Large intestine (tissue), 3 donors: ENCODE measurements around the gene SNX24. TPM values are rescaled to one million over a fixed set of nuclear protein-coding genes. Genes with fewer than 3 reads are reported as not detected.

Experiments used
- DNase-seq, 2 donors: peaks; one replicate each; pipeline versions ENCODE4 v3.0.0 to v3.0.0-alpha.2; 2013
- H3K27ac ChIP-seq: one replicate; pipeline ENCODE4 v1.5.1; 2013; ENCODE audit warnings: low read length
- H3K27me3 ChIP-seq: 2 replicates; pipeline ENCODE4 v1.6.1; 2013; ENCODE audit warnings: low read length; ENCODE audit not compliant: control insufficient read depth, insufficient read depth
- H3K36me3 ChIP-seq: 2 replicates; pipeline ENCODE4 v1.6.1; 2013; ENCODE audit warnings: low read length; ENCODE audit not compliant: control insufficient read depth, insufficient read depth
- H3K4me1 ChIP-seq: one replicate; pipeline ENCODE4 v1.6.1; 2013; ENCODE audit warnings: low read length; ENCODE audit not compliant: control insufficient read depth, insufficient read depth
- H3K4me3 ChIP-seq: one replicate; pipeline ENCODE4 v1.5.1; 2013; ENCODE audit warnings: low read length
- H3K9me3 ChIP-seq: one replicate; pipeline ENCODE4 v1.6.1; 2013; ENCODE audit warnings: mild to moderate bottlenecking, low read depth, low read length, moderate library complexity; ENCODE audit not compliant: control insufficient read depth
- WGBS: methylation state at CpG from one replicate; pipeline ENCODE4 v1.1.5; 2013; ENCODE audit warnings: low lambda C conversion rate; ENCODE audit not compliant: insufficient coverage; 5-methylcytosine and 5-hydroxymethylcytosine counted together
- polyA plus RNA-seq: library from polyadenylated mRNA; unstranded; fragments of 120-200 nt; gene quantifications from one replicate; pipeline ENCODE4 v1.2.1, GENCODE V29; 2013

Gene SNX24
- polyA plus RNA-seq, 1 donor = 28.4 TPM

DNA sequence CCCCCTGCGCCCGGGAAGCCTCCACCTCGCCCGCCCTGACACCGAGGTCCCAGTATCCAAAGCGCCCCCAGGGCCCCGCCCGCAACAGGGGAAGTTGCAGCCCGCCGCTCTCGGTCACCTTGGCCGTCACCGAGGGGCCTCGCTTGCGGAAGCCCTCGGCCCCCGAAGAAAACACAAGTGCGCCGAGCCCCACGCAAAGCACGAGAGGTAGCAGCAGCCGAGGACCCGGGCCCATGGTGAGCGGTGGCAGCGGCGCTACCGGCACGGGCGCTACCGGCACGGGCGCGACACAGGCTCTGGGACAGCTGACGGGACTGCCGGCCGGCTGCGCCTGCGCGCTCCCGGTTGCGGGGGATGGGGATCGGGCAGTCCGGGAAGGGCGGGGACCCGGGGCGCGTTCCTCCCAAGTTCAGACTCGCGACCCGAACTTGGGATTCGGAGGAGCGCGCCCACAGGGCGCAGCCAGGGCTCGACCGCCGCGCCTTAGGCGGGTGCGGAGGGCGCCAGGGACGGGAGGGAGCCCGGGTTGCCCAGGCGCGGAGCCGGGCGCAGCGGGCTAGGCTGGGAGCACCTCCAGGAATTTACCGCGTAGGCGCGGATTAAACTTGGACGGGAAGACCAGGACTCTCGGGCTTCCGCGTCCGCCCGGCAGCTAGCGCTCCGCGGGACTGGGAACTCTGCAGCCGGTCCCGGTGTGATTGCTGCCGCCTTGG lies 191.1 kb downstream of the SNX24 start, which contains the start of gene PPIC:
Gene PPIC, minus strand, starts transcription at position 335 of the 713 bp plus-strand sequence. Its CDS starts 100 bp downstream, at position 235.
- Histone ChIP-seq H3K4me3 (peak within 1 kb of the TSS; percentile 76), H3K36me3 (no peaks in the 10 kb centered on the region), H3K4me1 (no peaks in the 10 kb centered on the region), H3K27me3 (peaks cover 24% of the 10 kb centered on the region), H3K27ac (peak within 1 kb of the TSS; percentile 66), H3K9me3 (peaks cover 4% of the 10 kb centered on the region)
- no CpG with 5 or more reads among the region's 84 CpGs for WGBS
- DNase-seq = peak; percentile 70 to 89

DNA sequence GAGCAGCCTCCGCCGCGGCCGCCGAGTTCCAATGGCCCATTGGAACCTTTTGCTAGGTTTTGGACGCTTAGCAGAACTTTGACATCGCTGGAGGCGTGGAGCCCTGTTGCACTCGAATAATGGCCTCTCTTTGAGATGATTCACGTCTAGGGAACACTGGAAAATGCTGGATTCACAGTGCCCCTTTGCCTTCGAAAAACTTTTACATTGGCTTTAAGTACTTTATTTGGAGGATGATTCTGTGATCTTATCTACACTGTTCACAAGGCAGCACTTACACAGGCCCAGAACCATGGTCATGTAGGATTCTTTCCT lies 191.6 kb downstream of the SNX24 start:
- no CpG with 5 or more reads among the region's 11 CpGs for WGBS
- Histone ChIP-seq H3K27ac (peak overlapping the region; percentile 66), H3K4me1 (no peaks in the 10 kb centered on the region), H3K4me3 (peak overlapping the region; percentile 76), H3K36me3 (no peaks in the 10 kb centered on the region), H3K27me3 (peaks cover 24% of the 10 kb centered on the region), H3K9me3 (peaks cover 4% of the 10 kb centered on the region)
- no peak for DNase-seq

- Histone ChIP-seq H3K9me3 (peaks cover 4% of the 10 kb centered on the region), H3K27ac (no peak overlapping the region), H3K4me3 (no peak overlapping the region), H3K4me1 (no peaks in the 10 kb centered on the region), H3K27me3 (peaks cover 27% of the 10 kb centered on the region), H3K36me3 (no peaks in the 10 kb centered on the region)
- no peak for DNase-seq
Measured at GRCh38 chr5:123039673-123040072, 194.3 kb downstream of the SNX24 start.

- no peak for DNase-seq
- Histone ChIP-seq H3K27me3 (peaks cover 13% of the 10 kb centered on the region), H3K27ac (no peak overlapping the region), H3K4me1 (no peaks in the 10 kb centered on the region), H3K36me3 (no peaks in the 10 kb centered on the region), H3K4me3 (no peak overlapping the region), H3K9me3 (no peaks in the 10 kb centered on the region)
- 24% methylated on average over 5 of the region's 7 CpGs for WGBS
Measured at GRCh38 chr5:123044926-123045617, 199.7 kb downstream of the SNX24 start.

DNA sequence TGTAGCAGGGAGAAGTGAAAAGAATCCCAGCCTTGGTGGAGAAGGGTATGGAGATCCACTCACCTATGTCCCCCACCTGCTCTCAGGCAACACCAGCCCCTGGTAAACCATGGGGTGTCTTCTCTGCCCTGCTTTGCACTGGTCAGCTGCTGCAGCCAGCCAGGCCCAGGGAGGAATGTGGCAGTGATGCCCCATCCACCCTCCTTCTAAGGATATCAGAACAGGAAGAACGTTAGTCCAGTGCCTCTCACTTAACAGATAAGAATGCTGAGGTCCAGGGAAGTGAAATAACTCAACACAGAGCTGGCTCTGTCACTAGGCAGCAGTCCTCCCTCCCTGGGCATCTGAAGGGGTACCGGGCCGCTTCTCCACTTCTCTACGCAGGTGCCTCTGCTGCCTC lies 200.8 kb downstream of the SNX24 start:
- Histone ChIP-seq H3K4me3 (no peak overlapping the region), H3K4me1 (no peaks in the 10 kb centered on the region), H3K27ac (no peak overlapping the region), H3K9me3 (no peaks in the 10 kb centered on the region), H3K36me3 (no peaks in the 10 kb centered on the region), H3K27me3 (peaks cover 11% of the 10 kb centered on the region)
- no peak for DNase-seq
- no CpG with 5 or more reads among the region's 4 CpGs for WGBS

DNA sequence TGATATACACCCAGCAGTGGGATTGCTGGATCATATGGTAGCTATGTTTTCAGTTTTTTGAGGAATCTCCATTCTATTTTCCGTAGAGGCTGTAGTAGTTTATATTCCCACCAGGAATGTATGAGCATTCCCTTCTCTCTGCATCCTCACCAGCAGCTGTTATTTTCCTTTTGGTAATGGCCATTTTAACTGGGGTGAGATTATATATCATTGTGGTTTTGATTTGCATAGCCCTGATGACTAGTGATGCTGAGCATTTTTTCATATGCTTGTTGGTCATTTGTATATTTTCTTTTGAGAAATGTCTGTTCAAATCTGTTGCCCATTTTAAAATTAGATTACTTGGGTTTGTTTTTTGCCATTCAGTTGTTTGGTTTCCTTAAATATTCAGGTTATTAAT lies 202.3 kb downstream of the SNX24 start:
- WGBS = no CpG with 5 or more reads among the region's 1 CpG
- no peak overlapping the region for H3K4me3 ChIP-seq
- DNase-seq = no peak

GRCh38 chr5:123051206-123051605 lies 205.8 kb downstream of the SNX24 start:
- H3K27me3 ChIP-seq = peaks cover 3% of the 10 kb centered on the region
- 100% methylated on average over 1 of the region's 2 CpGs for WGBS

More for the DNA sequence above, 202.3 kb downstream of the SNX24 start:
- Histone ChIP-seq H3K4me1 (no peaks in the 10 kb centered on the region), H3K9me3 (no peaks in the 10 kb centered on the region), H3K27ac (no peak overlapping the region), H3K27me3 (peaks cover 11% of the 10 kb centered on the region), H3K36me3 (no peaks in the 10 kb centered on the region)

More at GRCh38 chr5:123051206-123051605, 205.8 kb downstream of the SNX24 start:
- no peaks in the 10 kb centered on the region for H3K36me3 ChIP-seq
- H3K4me1 ChIP-seq = no peaks in the 10 kb centered on the region
- no peaks in the 10 kb centered on the region for H3K9me3 ChIP-seq
- DNase-seq = no peak
- no peak overlapping the region for H3K27ac ChIP-seq
- no peak overlapping the region for H3K4me3 ChIP-seq

Other genes starting within 250 kb of the SNX24 start
- gene SNX2, start 70.5 kb upstream of the SNX24 start, polyA plus RNA-seq = 133 TPM
- 25.3 TPM for gene PPIC, start 191.1 kb downstream of the SNX24 start, polyA plus RNA-seq
- gene PRDM6, start 243.6 kb downstream of the SNX24 start, polyA plus RNA-seq = 1.3 TPM